ENCODE measurements around the gene ZFHX2. TPM values are rescaled to one million over a fixed set of nuclear protein-coding genes. Genes with fewer than 3 reads are reported as not detected.

Gene ZFHX2
- total and polyA plus RNA-seq, 2 of the 4 experiments (the other 2 are of a cell fraction), result 0.18 to 0.53 TPM

DNA sequence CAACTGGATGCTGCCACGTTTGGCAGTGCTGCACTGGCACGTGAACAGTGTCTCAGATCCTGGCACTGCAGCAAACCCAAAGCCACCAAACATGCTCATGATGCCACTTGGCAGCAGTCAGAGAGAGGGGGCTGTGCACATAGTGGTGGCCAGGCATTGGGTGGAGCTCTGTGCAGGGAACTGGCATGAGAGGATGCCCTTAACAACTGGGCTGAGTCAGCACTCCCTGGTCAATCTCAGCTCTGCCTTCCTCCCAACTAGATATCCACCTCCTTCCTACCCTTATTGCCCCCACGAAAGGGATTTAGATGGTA lies 37.0 kb downstream of the ZFHX2 start:
- ChIA-PET CTCF (no interaction called here), POLR2A (ENCODE audit: unreplicated experiment) (no interaction called here)
- H2AFZ ChIP-seq (replicated peaks; ENCODE audit: low read length, poor library complexity), result no peak overlapping the region
- H4K91ac ChIP-seq (ENCODE audit: insufficient read depth, low read depth, low read length), result no peak overlapping the region
- H3K18ac ChIP-seq (ENCODE audit: low read depth, low read length), result no peak overlapping the region
- no peaks in the 10 kb centered on the region for H3K79me1 ChIP-seq (ENCODE audit: low read depth in 1 of 2, low read length in 2 of 2)
- intact Hi-C loops (cut with micrococcal nuclease), result no loop called here
- no peak overlapping the region for H3K4me2 ChIP-seq (ENCODE audit: low read depth, low read length)
- H4K5ac ChIP-seq (ENCODE audit: low read depth, low read length), result no peak overlapping the region
- no peak overlapping the region for H3K14ac ChIP-seq (replicated peaks; ENCODE audit: low read depth, low read length)
- WGBS, 2 experiments (ENCODE audit: extremely low coverage in 2 of 2, insufficient read length in 1 of 2), result no CpG with 5 or more reads among the region's 3 CpGs
- no peak overlapping the region for H3K4me3 ChIP-seq (ENCODE audit: insufficient read depth, low read depth, low read length)
- no peak overlapping the region for H2BK5ac ChIP-seq (ENCODE audit: low read depth, low read length, poor library complexity, severe bottlenecking)
- H2BK20ac ChIP-seq (ENCODE audit: low read depth, low read length), result no peak overlapping the region
- H4K8ac ChIP-seq (ENCODE audit: low read depth in 2 of 2, low read length in 2 of 2), result no peak overlapping the region
- no peak overlapping the region for H3K4ac ChIP-seq (ENCODE audit: low read depth, low read length)
- no peak for ATAC-seq (ENCODE audit: low read depth)
- no peaks in the 10 kb centered on the region; the same call in 1 of the 2 replicates for H3K27me3 ChIP-seq (ENCODE audit: control insufficient read depth, insufficient read depth, low read length)
- H2AK9ac ChIP-seq (replicated peaks; ENCODE audit: low read depth, low read length, poor library complexity), result no peak overlapping the region
- no peak overlapping the region for H2AK5ac ChIP-seq (ENCODE audit: low read depth, low read length)
- dilution Hi-C loops (cut with HindIII; ENCODE audit: low sequenced_read_pairs, unreplicated experiment), result no loop called here
- no peak overlapping the region for H3K56ac ChIP-seq (ENCODE audit: extremely low read depth, insufficient read depth, low read length)
- in situ Hi-C loops (cut with MboI; ENCODE audit: low sequenced_read_pairs), result no loop called here
- DNase-seq, result no peak
- no TSS peak for BruUV-seq (replicated peaks)
- no peaks in the 10 kb centered on the region for H3K9me3 ChIP-seq (ENCODE audit: control insufficient read depth, insufficient read depth, low read length)
- no peaks in the 10 kb centered on the region for H4K20me1 ChIP-seq (ENCODE audit: insufficient read depth, low read length)
- H3K23ac ChIP-seq (ENCODE audit: low read depth, low read length), result no peak overlapping the region
- no peak overlapping the region for H2BK15ac ChIP-seq (ENCODE audit: low read depth, low read length)
- no peak overlapping the region for H2BK120ac ChIP-seq (ENCODE audit: low read depth, low read length)
- no peak overlapping the region for H3K27ac ChIP-seq (ENCODE audit: insufficient read depth, low read length)
- H3K4me1 ChIP-seq (ENCODE audit: control insufficient read depth, insufficient read depth, low read length), result no peaks in the 10 kb centered on the region
- TF ChIP-seq, protein P1, sequence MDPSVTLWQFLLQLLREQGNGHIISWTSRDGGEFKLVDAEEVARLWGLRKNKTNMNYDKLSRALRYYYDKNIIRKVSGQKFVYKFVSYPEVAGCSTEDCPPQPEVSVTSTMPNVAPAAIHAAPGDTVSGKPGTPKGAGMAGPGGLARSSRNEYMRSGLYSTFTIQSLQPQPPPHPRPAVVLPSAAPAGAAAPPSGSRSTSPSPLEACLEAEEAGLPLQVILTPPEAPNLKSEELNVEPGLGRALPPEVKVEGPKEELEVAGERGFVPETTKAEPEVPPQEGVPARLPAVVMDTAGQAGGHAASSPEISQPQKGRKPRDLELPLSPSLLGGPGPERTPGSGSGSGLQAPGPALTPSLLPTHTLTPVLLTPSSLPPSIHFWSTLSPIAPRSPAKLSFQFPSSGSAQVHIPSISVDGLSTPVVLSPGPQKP (IDR thresholded peaks at IDR 0.05; ENCODE audit: borderline replicate concordance, low read depth, low read length), result no peak
- no peak for TF ChIP-seq NFE2L2 (IDR thresholded peaks at IDR 0.05; ENCODE audit: low read depth, low read length)
- no peak for TF ChIP-seq SMC3 (IDR thresholded peaks at IDR 0.05; ENCODE audit: low read depth, low read length)
- TF ChIP-seq MXI1 (IDR thresholded peaks at IDR 0.05; ENCODE audit: borderline replicate concordance, low read depth, low read length), result no peak
- TF ChIP-seq CEBPB (IDR thresholded peaks at IDR 0.05; ENCODE audit: low read depth, low read length), result no peak
- TF ChIP-seq CHD1 (IDR thresholded peaks at IDR 0.05; ENCODE audit: low read depth, low read length), result no peak
- H3K9me1 ChIP-seq (ENCODE audit: insufficient read depth, low read length), result peaks cover 4% of the 10 kb centered on the region; the same call in 1 of the 2 replicates
- no peaks in the 10 kb centered on the region for H3K36me3 ChIP-seq (ENCODE audit: control insufficient read depth, insufficient read depth, low read length)
- H3K9ac ChIP-seq (ENCODE audit: low read depth, low read length), result no peak overlapping the region
